ENCODE data around the gene UBE2L3.
"Not testable (repeated sequence)": the region's sequence is repeated elsewhere in the genome, so short reads cannot be mapped to it uniquely, and the experiment has no call there.

The UBE2L3 gene

GRCh38 chr22:21567456-21568346 is at the start of gene UBE2L3:
Gene UBE2L3 (plus strand): TSS chr22:21567714. CDS start chr22:21567745, 31 bp downstream.
- Histone ChIP-seq H3K4me3 (ENCODE audit: low read depth, low read length) (peak within 1 kb of the TSS; percentile 88), H3K9me3 (ENCODE audit: control insufficient read depth, insufficient read depth, low read length) (no peaks in the 10 kb centered on the region), H3K27ac (ENCODE audit: low read depth, low read length) (peak within 1 kb of the TSS; percentile 86), H3K4me1 (ENCODE audit: control insufficient read depth, insufficient read depth, low read length) (peaks cover 16% of the 10 kb centered on the region), H3K36me3 (ENCODE audit: control insufficient read depth, insufficient read depth, low read length) (no peaks in the 10 kb centered on the region), H3K9ac (ENCODE audit: low read depth, low read length) (peak within 1 kb of the TSS; percentile 98), H3K27me3 (ENCODE audit: control insufficient read depth, insufficient read depth, low read length) (no peaks in the 10 kb centered on the region)

DNA sequence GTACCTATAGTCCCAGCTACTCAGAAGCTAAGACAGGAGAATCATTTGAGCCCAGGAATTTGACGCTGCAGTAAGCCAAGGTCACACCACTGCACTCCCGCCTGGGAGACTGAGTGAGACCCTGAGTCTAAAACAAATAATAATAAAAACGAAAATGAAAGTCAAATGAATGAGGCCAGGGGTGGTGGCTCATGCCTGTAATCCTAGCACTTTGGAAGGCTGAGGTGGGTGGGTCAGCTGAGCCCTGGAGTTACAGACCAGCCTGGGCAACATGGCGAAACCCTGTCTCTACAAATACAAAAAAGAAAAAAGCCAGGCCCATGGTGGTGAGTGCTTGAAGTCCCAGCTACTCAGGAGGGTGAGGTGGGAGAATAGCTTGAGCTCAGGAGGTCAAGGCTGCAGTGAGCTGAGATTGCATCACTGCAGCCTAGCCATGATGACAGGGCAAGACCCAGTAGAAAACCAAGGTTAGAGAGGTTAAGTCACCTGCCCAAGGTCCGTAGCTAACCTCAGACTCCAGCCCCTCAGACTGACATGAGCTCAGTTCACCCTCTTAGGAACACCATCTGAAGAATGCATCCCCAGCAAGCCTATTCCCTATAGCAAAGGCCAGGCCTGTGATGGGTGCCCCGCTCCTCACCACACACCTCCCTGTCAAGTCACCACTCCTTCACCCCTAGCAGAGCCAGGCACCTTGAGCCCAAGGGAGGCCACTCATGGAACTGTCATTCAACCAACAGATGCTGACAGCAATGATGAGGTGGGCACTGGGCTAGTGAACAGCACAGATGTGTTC is 40.6 kb upstream of the UBE2L3 start:
- H3K36me3 ChIP-seq (ENCODE audit: control insufficient read depth, insufficient read depth, low read length); H3K27me3 ChIP-seq (ENCODE audit: control insufficient read depth, insufficient read depth, low read length); H3K27ac ChIP-seq (ENCODE audit: low read depth, low read length); H3K9me3 ChIP-seq (ENCODE audit: control insufficient read depth, insufficient read depth, low read length); H3K4me1 ChIP-seq (ENCODE audit: control insufficient read depth, insufficient read depth, low read length); H3K4me3 ChIP-seq (ENCODE audit: low read depth, low read length); H3K9ac ChIP-seq (ENCODE audit: low read depth, low read length): not testable (repeated sequence)

- not testable (repeated sequence) for H3K4me1 ChIP-seq (ENCODE audit: control insufficient read depth, insufficient read depth, low read length); H3K9me3 ChIP-seq (ENCODE audit: control insufficient read depth, insufficient read depth, low read length); H3K4me3 ChIP-seq (ENCODE audit: low read depth, low read length); H3K27ac ChIP-seq (ENCODE audit: low read depth, low read length); H3K36me3 ChIP-seq (ENCODE audit: control insufficient read depth, insufficient read depth, low read length); H3K9ac ChIP-seq (ENCODE audit: low read depth, low read length); H3K27me3 ChIP-seq (ENCODE audit: control insufficient read depth, insufficient read depth, low read length)
Observed at GRCh38 chr22:21531525-21531924, 36.0 kb upstream of the UBE2L3 start.

- not testable (repeated sequence) for H3K9me3 ChIP-seq (ENCODE audit: control insufficient read depth, insufficient read depth, low read length); H3K9ac ChIP-seq (ENCODE audit: low read depth, low read length); H3K27ac ChIP-seq (ENCODE audit: low read depth, low read length); H3K4me3 ChIP-seq (ENCODE audit: low read depth, low read length); H3K27me3 ChIP-seq (ENCODE audit: control insufficient read depth, insufficient read depth, low read length); H3K4me1 ChIP-seq (ENCODE audit: control insufficient read depth, insufficient read depth, low read length); H3K36me3 ChIP-seq (ENCODE audit: control insufficient read depth, insufficient read depth, low read length)
Observed at GRCh38 chr22:21532863-21533648, 34.5 kb upstream of the UBE2L3 start.

GRCh38 chr22:21539862-21540261 is 27.7 kb upstream of the UBE2L3 start:
- not testable (repeated sequence) for H3K27me3 ChIP-seq (ENCODE audit: control insufficient read depth, insufficient read depth, low read length); H3K27ac ChIP-seq (ENCODE audit: low read depth, low read length); H3K36me3 ChIP-seq (ENCODE audit: control insufficient read depth, insufficient read depth, low read length); H3K4me1 ChIP-seq (ENCODE audit: control insufficient read depth, insufficient read depth, low read length); H3K9ac ChIP-seq (ENCODE audit: low read depth, low read length); H3K9me3 ChIP-seq (ENCODE audit: control insufficient read depth, insufficient read depth, low read length); H3K4me3 ChIP-seq (ENCODE audit: low read depth, low read length)

DNA sequence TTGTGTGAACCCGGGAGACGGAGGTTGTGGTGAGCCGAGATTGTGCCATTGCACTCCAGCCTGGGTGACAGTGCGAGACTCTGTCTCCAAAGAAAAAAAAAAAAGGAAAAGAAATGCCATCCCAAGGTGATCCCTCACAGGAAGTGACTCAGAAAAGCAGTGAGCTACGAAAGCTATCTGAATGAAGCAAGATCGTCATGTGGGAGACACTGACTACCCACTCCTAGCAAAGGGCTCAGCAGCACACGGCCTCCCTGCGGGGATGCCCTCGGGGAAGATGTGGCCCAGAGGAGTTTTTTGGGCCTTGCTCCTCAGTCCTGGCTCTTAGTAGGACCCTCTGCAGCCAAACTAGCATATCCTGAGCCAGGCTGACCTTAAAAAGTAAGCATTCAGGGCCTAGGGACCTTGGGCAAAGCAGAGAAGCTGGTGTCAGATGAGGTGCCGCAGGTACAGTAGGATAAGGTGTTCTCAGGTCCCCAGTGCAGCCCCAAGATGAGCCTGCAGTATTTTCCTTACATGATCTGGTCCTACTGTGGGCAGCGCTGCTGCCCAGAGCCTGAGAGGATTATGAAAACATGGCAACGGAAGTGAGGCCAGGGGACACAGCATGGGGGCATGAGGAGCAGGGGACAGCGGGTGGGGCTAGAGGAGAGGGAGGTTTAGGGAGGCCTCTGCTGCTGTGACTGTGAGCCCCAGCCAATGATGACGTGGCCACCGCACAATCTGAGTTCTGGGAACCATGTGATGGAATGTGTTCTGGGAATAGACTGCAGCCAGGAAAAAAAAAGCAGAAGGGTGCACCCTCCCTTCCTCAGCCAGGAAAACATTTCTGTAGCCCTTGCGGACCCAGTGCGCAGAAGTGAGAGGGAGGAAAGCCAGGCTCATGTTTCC is 22.8 kb upstream of the UBE2L3 start:
- H3K4me3 ChIP-seq (ENCODE audit: low read depth, low read length); H3K27me3 ChIP-seq (ENCODE audit: control insufficient read depth, insufficient read depth, low read length); H3K9me3 ChIP-seq (ENCODE audit: control insufficient read depth, insufficient read depth, low read length); H3K4me1 ChIP-seq (ENCODE audit: control insufficient read depth, insufficient read depth, low read length); H3K36me3 ChIP-seq (ENCODE audit: control insufficient read depth, insufficient read depth, low read length); H3K9ac ChIP-seq (ENCODE audit: low read depth, low read length); H3K27ac ChIP-seq (ENCODE audit: low read depth, low read length): not testable (repeated sequence)

GRCh38 chr22:21549558-21549957 is 18.0 kb upstream of the UBE2L3 start:
- not testable (repeated sequence) for H3K4me1 ChIP-seq (ENCODE audit: control insufficient read depth, insufficient read depth, low read length); H3K9me3 ChIP-seq (ENCODE audit: control insufficient read depth, insufficient read depth, low read length); H3K27ac ChIP-seq (ENCODE audit: low read depth, low read length); H3K27me3 ChIP-seq (ENCODE audit: control insufficient read depth, insufficient read depth, low read length); H3K36me3 ChIP-seq (ENCODE audit: control insufficient read depth, insufficient read depth, low read length); H3K4me3 ChIP-seq (ENCODE audit: low read depth, low read length); H3K9ac ChIP-seq (ENCODE audit: low read depth, low read length)

DNA sequence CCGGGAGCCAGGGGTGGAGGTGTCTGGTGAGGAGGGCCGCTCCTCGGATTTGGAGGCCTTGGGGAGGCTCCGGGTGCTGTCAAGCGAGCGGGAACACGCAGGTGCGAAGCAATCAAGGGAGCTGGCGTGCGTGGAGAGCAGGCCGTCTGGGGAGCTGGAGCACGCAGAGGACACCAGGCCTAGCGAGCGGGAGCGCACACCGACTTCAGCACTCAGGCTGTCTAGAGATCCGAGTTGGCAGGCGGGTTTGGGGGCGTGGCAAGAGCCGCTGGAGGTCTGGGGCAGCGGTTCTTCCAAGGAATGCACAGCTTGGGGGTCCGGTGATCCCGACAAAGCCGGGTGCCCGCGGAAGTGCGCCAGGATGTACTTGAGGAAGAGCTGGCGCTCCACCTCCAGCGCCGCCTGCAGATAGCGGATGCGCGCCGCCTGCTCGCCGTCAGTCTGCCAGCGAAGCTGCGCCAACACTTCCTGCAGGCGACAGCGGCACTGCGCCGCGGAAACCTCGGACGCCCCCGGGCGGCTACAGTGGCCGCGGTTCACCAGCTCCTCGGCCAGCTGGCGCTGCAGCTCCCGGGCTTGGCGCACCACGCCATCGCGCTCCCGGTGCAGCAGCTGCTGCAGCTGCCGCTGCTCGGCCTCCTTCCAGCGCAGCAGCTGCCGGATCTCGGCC is 17.4 kb upstream of the UBE2L3 start:
- not testable (repeated sequence) for H3K36me3 ChIP-seq (ENCODE audit: control insufficient read depth, insufficient read depth, low read length); H3K4me1 ChIP-seq (ENCODE audit: control insufficient read depth, insufficient read depth, low read length); H3K9ac ChIP-seq (ENCODE audit: low read depth, low read length); H3K9me3 ChIP-seq (ENCODE audit: control insufficient read depth, insufficient read depth, low read length); H3K27ac ChIP-seq (ENCODE audit: low read depth, low read length); H3K27me3 ChIP-seq (ENCODE audit: control insufficient read depth, insufficient read depth, low read length); H3K4me3 ChIP-seq (ENCODE audit: low read depth, low read length)

- not testable (repeated sequence) for H3K4me3 ChIP-seq (ENCODE audit: low read depth, low read length); H3K27ac ChIP-seq (ENCODE audit: low read depth, low read length); H3K27me3 ChIP-seq (ENCODE audit: control insufficient read depth, insufficient read depth, low read length); H3K4me1 ChIP-seq (ENCODE audit: control insufficient read depth, insufficient read depth, low read length); H3K36me3 ChIP-seq (ENCODE audit: control insufficient read depth, insufficient read depth, low read length); H3K9me3 ChIP-seq (ENCODE audit: control insufficient read depth, insufficient read depth, low read length); H3K9ac ChIP-seq (ENCODE audit: low read depth, low read length)
Observed at GRCh38 chr22:21550678-21551047, 16.9 kb upstream of the UBE2L3 start.

DNA sequence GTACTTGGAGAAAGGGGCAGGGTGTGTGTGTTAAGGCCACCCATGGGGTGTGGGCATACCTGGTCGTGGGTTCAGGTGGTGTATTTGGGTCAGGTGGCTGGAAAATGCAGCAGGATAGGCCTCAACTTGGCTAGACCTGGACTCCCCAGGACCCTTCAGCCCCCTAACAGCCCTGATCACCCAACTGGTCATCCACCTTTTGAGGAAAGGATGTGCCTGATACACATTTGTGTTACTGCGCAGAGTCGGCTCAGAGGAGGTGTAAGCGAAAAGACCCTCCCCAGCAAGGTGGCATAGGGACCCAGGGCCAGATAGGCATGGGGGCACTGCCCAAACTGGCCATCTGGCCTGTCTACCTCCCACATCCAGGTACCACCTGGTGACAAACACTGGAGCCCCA is 16.2 kb upstream of the UBE2L3 start, which contains the start of gene RIMBP3C:
Gene RIMBP3C (minus strand): TSS at position 101 of the 400 bp plus-strand sequence. CDS start 485 bp downstream, outside the sequence.
- H3K27me3 ChIP-seq (ENCODE audit: control insufficient read depth, insufficient read depth, low read length); H3K9me3 ChIP-seq (ENCODE audit: control insufficient read depth, insufficient read depth, low read length); H3K9ac ChIP-seq (ENCODE audit: low read depth, low read length); H3K4me3 ChIP-seq (ENCODE audit: low read depth, low read length); H3K36me3 ChIP-seq (ENCODE audit: control insufficient read depth, insufficient read depth, low read length); H3K27ac ChIP-seq (ENCODE audit: low read depth, low read length); H3K4me1 ChIP-seq (ENCODE audit: control insufficient read depth, insufficient read depth, low read length): not testable (repeated sequence)
